Tongue (tissue), 2 donors: Measurements from ENCODE around the gene ST3GAL3. TPM values are rescaled to one million over a fixed set of nuclear protein-coding genes. Genes with fewer than 3 reads are reported as not detected.

Experiments used
- DNase-seq: peaks from one replicate; pipeline ENCODE4 v3.0.0-alpha.2; 2015
- total RNA-seq: library from RNA; depleted of rRNA; stranded (reverse); fragments of >200 nt; gene quantifications from one replicate; pipeline ENCODE4 v1.2.3, GENCODE V29; 2014

Gene ST3GAL3
- total RNA-seq, 1 donor from 2014 or later = 26.0 TPM

DNA sequence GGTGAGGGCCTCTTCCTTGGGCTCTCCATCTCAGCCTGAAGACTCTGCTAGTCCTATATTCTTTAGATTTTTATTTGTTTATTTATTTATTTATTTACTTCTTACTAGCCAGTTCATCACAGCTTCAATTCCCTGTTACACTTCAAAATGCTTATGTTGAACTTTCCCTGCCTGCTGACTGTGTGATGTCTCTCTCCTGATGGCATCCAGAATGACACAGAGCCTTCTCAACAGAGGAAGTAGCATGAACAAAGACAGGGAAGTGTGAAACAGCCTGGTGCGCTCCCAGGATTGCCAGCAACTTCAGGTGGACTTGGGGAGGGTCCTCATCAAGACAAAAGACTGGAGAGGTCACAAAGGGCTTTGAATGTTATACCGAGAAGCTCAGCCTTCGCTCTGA is 235.1 kb downstream of the ST3GAL3 start:
- no peak for DNase-seq

DNA sequence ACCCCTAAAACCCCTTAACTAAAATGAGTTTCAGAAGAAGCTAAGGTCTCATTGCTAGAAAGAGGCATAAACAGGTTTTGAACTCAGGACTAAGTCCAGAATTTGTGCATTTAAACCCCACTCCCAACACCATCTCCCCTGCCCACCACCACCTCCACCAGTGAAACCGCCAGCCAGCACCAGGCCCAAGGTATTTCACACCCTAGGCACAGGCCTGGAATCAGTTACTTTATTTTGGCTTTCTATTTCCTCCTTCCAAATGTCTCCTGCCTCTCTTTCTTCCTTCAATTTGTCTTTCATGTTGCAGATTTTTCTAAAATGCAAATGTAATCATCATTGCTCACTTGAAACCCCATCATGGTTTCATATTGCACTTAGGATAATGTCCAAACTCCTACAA is 237.5 kb downstream of the ST3GAL3 start:
- DNase-seq = no peak

DNA sequence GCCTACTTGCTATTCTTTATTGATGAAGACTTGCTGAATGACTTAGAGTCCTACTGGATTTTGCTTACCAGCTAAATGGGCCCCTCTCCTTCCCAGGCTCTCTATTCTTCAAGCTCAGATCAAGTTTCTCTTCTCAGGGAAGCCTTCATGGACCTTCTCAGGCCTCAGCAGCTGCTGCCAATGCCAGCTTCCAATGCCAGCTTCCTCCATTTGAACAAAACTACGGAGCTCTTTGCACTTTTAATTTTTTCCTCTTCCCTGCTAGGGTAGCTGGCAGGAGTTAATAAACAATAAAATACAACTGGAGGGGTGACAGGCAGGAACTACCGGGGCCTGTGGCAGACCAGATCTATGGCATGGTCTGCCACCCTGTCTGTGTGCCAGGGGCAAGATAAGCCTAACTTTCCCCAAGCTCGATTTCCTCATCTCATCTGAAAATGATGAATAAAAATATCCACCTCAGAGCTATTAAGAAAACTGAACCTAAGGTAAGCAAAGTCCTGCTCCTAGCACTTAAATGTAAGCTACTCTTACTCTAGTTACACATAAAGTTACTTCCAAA is 238.4 kb downstream of the ST3GAL3 start:
- peak; percentile 51 for DNase-seq

DNA sequence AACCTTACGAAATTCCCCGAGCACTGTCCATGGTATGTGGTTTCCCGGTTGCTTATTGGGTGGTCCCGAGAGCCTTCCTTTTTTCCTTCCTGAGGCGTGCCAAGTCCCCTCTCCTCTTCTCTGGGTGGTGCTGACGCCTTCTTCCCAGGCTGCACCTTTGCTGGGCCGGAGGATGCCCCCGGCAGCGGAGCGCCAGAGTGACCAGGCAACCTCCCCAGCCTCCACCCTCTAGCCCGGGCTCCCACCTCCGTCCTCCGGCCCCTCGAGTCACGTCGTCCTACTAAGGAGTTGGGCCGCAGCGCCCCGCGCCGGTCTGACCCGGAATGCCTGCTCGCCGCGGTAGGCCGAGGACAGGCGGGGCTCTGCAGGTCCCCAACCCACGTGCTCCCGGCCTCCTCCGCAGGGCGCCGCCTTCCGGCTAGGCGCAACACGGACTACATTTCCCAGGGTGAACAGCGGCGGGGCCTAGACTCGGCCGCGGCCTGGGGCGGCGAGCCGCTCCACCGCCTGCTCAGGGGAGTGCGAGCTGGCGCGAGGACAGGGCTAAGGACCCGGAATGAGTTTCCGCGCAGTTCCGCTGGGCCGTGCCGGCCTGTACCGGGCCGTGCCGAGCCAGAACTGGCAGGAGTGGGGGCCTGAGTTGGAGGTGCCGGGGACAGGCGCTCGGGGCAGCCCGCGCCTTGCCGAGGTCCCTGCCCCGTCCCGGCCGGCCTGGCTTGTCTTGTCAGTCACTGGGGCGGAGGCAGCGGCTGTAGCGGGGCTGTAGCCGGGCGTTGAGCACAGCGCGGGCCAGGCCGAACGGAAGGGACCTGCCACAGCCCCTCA is 239.1 kb downstream of the ST3GAL3 start, which contains the start of gene IPO13:
Gene IPO13, plus strand, starts transcription at position 715 of the 825 bp plus-strand sequence. CDS start 651 bp downstream, outside the sequence.
- peak; percentile 97 for DNase-seq

GRCh38 chr1:43947061-43947873 is 239.9 kb downstream of the ST3GAL3 start:
- DNase-seq = peak; percentile 32

DNA sequence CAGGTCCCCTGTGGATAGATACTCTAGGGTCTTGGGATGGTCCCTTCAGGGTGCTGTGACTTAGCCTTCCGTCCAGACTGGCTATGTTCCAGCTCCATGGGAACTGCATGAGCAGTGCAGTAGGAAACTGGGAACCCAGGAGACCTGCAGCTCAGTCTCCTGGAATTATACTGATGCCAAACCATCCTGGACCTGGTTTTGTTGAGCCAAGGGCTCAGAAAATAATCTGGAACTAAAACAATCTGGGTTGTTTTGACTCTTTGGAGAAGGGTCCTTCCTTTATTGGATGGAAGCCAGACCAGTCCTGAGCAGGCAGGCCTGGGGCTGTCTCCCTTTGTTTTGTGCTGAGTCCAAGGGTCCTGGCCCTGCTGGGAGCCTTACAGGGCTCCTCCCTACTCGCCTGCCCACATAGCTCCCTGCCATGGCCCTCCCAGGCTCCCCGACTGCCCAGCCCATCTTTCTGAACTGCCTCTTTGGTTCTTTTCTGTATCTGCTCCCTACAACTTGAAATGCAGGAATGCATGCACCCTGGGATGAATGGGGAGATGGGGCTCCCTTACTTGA is 240.6 kb downstream of the ST3GAL3 start:
- DNase-seq = no peak

DNA sequence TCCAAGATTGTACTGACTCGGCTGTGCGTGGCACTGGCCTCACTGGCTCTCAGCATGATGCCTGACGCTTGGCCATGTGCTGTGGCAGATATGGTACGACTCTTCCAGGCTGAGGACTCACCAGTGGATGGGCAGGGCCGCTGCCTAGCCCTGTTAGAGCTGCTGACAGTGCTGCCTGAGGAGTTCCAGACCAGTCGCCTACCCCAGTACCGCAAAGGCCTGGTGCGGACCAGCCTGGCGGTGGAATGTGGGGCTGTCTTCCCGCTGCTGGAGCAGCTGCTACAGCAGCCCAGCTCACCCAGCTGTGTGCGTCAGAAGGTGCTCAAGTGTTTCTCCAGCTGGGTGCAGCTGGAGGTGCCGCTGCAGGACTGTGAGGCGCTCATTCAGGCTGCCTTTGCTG is 242.3 kb downstream of the ST3GAL3 start:
- DNase-seq = peak; percentile 85

GRCh38 chr1:43951021-43951985 is 244.0 kb downstream of the ST3GAL3 start:
- no peak for DNase-seq

GRCh38 chr1:43952731-43953346 is 245.5 kb downstream of the ST3GAL3 start:
- DNase-seq = peak; percentile 68

DNA sequence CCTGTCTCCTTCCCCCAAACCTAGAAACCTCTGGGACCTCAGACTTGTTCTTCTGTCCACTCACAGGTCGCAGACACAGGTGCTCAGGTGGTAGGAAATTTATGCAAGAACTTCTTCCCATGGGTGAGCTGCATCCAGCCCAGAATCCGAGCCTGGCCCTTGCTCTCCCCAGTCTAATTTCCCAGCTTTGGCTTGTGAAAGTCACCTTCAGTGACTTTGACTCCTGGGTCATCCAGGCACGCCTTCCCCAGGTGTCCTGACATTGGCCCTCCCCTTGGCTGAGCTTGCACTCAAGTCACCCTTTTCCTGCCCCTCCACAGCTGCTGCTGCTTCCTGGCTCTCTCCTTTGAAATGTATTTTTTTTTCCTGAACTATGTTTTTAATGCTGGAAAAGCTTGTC is 246.0 kb downstream of the ST3GAL3 start:
- DNase-seq = no peak

DNA sequence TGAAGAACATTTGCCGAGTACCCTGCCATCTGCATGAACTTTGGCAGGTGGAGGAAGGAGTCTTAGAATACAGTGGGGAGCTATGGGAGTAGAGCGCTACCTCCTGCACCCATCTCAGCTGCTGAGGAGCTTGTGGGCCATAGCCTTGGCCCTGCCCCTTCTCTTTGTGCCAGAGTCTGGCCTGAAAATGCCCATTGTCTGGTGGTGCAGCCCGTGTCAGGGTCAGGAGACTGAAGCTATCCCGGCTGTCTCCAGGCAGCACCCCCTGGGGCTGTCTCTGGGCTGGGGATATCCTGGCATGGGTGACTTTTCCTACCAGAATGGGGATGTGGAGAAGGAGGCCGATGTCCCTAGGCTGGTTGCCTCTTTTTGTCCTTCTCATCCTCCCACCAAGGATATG is 246.7 kb downstream of the ST3GAL3 start:
- no peak for DNase-seq

DNA sequence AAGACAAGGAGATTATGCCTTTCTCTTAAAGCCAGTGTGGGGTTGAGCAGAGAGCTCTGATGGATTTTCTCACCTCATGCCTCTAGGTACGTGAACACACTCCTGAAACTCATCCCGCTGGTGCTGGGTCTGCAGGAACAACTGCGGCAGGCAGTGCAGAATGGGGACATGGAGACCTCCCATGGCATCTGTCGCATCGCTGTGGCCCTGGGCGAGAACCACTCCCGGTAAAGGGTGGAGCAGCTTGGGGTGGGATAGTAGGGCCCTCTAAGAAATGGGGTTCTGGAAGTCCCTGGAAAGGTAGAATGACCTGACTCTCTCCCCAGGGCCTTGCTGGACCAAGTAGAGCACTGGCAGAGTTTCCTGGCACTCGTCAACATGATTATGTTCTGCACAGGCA is 248.9 kb downstream of the ST3GAL3 start:
- DNase-seq = no peak

DNA sequence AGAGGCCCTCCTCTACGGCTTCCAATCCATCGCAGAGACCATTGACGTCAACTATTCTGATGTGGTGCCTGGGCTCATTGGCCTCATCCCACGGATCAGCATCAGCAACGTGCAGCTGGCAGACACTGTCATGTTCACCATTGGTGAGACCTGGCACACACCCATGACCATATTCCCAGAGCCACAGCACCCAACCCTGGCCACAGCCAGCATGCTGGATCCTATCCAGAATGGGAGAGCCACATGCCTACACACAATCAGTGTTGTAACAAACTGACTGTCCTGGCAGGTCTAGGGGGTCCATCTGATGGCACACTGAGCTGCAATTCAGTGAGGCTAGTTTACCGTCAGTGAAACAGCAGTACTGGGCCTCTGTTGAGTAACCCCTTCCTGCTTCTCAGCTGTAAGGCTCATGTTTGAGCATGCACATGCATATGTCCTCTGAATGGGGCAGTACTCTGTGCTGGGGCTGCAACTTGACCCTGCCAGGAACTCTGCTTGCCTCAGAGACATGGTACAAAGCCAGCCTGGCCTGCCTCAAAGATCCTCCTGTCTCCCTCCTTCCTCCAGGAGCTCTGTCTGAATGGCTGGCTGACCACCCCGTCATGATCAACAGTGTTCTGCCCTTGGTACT is 250.2 kb downstream of the ST3GAL3 start:
- no peak for DNase-seq

GRCh38 chr1:43958351-43959255 is 251.3 kb downstream of the ST3GAL3 start:
- DNase-seq = no peak

DNA sequence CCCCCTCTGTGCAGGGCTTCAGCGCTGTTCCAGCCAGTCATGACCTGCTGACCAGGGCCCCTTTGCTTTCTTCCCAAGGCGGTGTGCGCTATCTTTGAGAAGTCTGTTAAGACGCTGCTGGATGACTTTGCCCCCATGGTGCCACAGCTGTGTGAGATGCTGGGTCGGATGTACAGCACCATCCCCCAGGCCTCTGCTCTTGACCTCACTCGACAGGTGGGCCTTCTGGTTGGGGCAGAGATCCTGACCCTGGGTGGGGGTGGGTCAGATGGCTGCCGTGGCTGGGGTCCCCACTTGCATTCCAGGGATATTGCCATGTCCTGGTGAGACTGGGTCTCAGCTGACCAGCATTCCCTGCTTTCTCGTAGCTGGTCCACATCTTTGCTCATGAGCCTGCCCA is 253.5 kb downstream of the ST3GAL3 start:
- no peak for DNase-seq

DNA sequence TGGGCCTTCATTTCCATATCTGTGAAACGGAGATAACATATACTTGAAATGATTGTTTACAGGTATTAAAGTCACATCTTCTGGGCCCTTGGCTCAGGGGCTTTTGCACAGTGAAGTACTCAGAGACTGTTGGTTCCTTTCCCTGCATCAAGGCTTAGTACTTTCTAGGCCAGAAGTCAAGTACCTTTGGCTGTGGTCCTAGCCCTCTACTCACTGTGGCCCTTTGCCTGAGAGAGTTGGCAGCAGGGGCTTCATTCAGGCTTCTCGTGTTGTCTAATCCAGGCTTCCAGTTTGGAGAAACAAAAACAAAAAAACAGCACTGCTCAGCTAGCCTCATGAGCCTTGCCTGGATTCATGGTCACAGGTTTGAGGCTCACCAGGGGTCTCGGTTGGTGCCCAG is 254.4 kb downstream of the ST3GAL3 start:
- DNase-seq = no peak

DNA sequence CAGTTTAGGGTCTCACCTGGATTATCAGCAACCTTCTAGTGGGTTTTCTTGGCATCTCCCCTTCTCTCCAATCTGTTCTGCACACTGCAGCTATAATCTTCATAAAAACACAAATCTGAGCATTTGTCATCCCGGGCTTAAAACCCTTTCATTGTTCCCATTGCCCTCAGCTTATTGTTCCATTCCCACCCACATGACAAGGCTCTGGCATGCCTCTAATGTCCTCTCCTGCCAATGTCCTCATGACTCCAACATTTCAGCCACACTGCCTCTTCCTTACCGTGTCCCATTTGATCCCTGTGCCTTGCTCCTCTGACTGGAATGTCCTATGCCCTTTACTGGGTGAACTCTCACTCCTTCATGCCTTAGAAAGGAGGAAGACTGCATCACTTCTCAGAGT is 255.0 kb downstream of the ST3GAL3 start:
- no peak for DNase-seq

DNA sequence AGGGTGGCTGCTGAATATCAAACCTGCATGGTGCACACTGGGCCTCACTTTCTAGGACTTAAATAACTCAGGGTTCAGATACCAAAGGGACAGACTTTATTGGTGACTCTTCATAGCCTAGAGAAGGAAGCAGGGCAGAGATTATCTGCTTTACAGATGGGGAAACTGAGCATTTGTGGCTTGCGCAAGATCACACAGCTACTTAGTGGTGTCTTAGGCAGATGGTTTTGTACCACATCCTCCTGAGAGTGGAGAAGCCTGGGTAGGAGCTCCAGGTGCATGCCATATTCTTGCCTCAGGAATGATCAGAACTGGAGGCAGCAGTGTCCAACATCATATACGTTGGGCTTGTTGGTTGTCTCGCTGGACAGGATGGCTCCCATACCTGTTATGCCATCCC is 255.7 kb downstream of the ST3GAL3 start:
- DNase-seq = no peak

GRCh38 chr1:43963890-43964289 is 256.6 kb downstream of the ST3GAL3 start:
- no peak for DNase-seq
